DND-41 (cell line): Measurements from ENCODE around the gene THAP2.

Experiments used
- EZH2 ChIP-seq: IDR thresholded peaks from 3 replicates; pipeline ENCODE4 v1.6.1; 2012; ENCODE audit warnings: borderline replicate concordance, low read depth, mild to moderate bottlenecking, moderate library complexity, low read length, inconsistent platforms; ENCODE audit not compliant: severe bottlenecking
- TF ChIP-seq, protein P1 (sequence below): IDR thresholded peaks from 2 replicates; pipeline ENCODE4 v1.5.1; 2012; ENCODE audit warnings: borderline replicate concordance, low read length, moderate library complexity, mild to moderate bottlenecking; ENCODE audit not compliant: poor library complexity, severe bottlenecking; ENCODE audit errors: extremely low read depth

DNA sequence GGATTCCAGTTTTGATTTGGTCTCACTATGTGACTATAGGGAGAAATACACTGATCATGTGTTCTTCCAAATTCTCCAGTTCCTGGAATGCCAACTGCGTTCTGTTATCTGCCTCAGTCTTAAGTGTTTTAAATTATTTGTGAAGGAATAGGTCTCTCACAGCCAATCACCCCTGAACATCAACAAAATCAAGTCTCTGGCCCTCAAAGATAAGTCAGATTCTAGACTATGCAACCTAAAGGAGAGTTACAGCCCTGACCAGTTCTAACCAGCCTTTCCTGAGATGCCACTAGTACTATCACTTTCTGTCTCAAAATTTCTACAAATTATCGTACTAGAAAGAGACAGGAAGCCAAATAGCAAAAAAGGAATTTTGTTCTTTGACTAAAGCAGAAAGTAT is 22.7 kb upstream of the THAP2 start:
- TF ChIP-seq, protein P1, sequence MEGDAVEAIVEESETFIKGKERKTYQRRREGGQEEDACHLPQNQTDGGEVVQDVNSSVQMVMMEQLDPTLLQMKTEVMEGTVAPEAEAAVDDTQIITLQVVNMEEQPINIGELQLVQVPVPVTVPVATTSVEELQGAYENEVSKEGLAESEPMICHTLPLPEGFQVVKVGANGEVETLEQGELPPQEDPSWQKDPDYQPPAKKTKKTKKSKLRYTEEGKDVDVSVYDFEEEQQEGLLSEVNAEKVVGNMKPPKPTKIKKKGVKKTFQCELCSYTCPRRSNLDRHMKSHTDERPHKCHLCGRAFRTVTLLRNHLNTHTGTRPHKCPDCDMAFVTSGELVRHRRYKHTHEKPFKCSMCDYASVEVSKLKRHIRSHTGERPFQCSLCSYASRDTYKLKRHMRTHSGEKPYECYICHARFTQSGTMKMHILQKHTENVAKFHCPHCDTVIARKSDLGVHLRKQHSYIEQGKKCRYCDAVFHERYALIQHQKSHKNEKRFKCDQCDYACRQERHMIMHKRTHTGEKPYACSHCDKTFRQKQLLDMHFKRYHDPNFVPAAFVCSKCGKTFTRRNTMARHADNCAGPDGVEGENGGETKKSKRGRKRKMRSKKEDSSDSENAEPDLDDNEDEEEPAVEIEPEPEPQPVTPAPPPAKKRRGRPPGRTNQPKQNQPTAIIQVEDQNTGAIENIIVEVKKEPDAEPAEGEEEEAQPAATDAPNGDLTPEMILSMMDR, result no peak
- no peak for TF ChIP-seq EZH2
